OCI-LY7 (cell line): Measurements from ENCODE around the gene GNG12. TPM values are rescaled to one million over a fixed set of nuclear protein-coding genes. Genes with fewer than 3 reads are reported as not detected.

Experiments
- BruUV-seq: library from RNA; stranded (reverse); fragments of 400-500 nt; replicated peaks from 2 replicates; lab custom pipeline; 2021; lab: Mats Ljungman, UMichigan
- CTCF ChIA-PET: fragments of 300-600 bp; sonication (Branson Sonifier 250); formaldehyde crosslinking; loops from one replicate; lab custom pipeline; 2022; ENCODE audit warnings: antibody characterized with exemption; ENCODE audit not compliant: unreplicated experiment; lab: Charles Lee
- POLR2A ChIA-PET: fragments of 300-600 bp; sonication (Branson Sonifier 250); formaldehyde crosslinking; loops from one replicate; lab custom pipeline; 2022; ENCODE audit warnings: antibody characterized with exemption; lab: Charles Lee
- DNase-seq: peaks from one replicate; pipeline ENCODE4 v3.0.0-alpha.2; 2015; ENCODE audit warnings: low spot score
- H2AFZ ChIP-seq: fragments of 200-600 bp; sonication (generic), shearing (Covaris generic); 2 replicates; pipeline ENCODE4 v1.6.1; 2014; ENCODE audit warnings: mild to moderate bottlenecking, antibody characterized with exemption, low read length, moderate library complexity
- H3K27ac ChIP-seq: fragments of 200-600 bp; sonication (generic); 2 replicates; pipeline ENCODE4 v1.5.1; 2014; ENCODE audit warnings: mixed run types, low read depth, mild to moderate bottlenecking, moderate library complexity, low read length, inconsistent platforms; ENCODE audit not compliant: poor library complexity, severe bottlenecking
- H3K36me3 ChIP-seq: fragments of 200-600 bp; sonication (generic); 2 replicates; pipeline ENCODE4 v1.6.1; 2014; ENCODE audit warnings: mild to moderate bottlenecking, antibody characterized with exemption, low read length, moderate library complexity, mixed read lengths; ENCODE audit not compliant: insufficient read depth
- H3K4me1 ChIP-seq: fragments of 200-600 bp; sonication (generic); 2 replicates; pipeline ENCODE4 v1.5.1; 2014; ENCODE audit warnings: mild to moderate bottlenecking, low read length; ENCODE audit not compliant: insufficient read depth, poor library complexity, severe bottlenecking
- H3K4me2 ChIP-seq: fragments of 200-600 bp; sonication (generic); 2 replicates; pipeline ENCODE4 v1.6.1; 2014; ENCODE audit warnings: mild to moderate bottlenecking, low read length
- H3K4me3 ChIP-seq: fragments of 200-600 bp; sonication (generic); 2 replicates; pipeline ENCODE4 v1.5.1; 2014; ENCODE audit warnings: mild to moderate bottlenecking, low read depth, low read length; ENCODE audit not compliant: poor library complexity, severe bottlenecking
- H3K79me2 ChIP-seq: fragments of 200-600 bp; sonication (generic); 2 replicates; pipeline ENCODE4 v1.6.1; 2016; ENCODE audit warnings: low read depth, mild to moderate bottlenecking, low read length, moderate library complexity, mixed read lengths; ENCODE audit not compliant: insufficient read depth
- H3K9me2 ChIP-seq: fragments of 200-600 bp; sonication (generic); 2 replicates; pipeline ENCODE4 v1.6.1; 2016; ENCODE audit warnings: mild to moderate bottlenecking, low read length, mixed read lengths; ENCODE audit not compliant: insufficient read depth
- H3K9me3 ChIP-seq: fragments of 200-600 bp; sonication (generic); 2 replicates; pipeline ENCODE4 v1.6.1; 2014; ENCODE audit warnings: mild to moderate bottlenecking, mixed run types, low read length, mixed read lengths
- H4K20me1 ChIP-seq: fragments of 200-600 bp; sonication (generic); 2 replicates; pipeline ENCODE4 v1.6.1; 2014; ENCODE audit warnings: mild to moderate bottlenecking, antibody characterized with exemption, low read length, moderate library complexity, mixed read lengths; ENCODE audit not compliant: insufficient read depth
- EZH2phosphoT487 ChIP-seq: fragments of 200-600 bp; sonication (generic); IDR thresholded peaks from 2 replicates; pipeline ENCODE4 v1.6.1; 2018; ENCODE audit warnings: low read depth, borderline replicate concordance, mild to moderate bottlenecking, mixed run types, antibody characterized with exemption, low read length, moderate library complexity, mixed read lengths
- intact Hi-C: fragments of 100-400 bp; cut with micrococcal nuclease; formaldehyde crosslinking; loops from one replicate; pipeline ENCODE4 v1.10.0; 2022; ENCODE audit not compliant: unreplicated experiment
- total RNA-seq, 2 experiments: library from RNA; depleted of rRNA in 1 of 2; stranded (reverse); fragments of >200 nt in 1 of 2; shearing (Covaris generic) in 1 of 2; gene quantifications; 2 replicates each; pipeline ENCODE4 v1.2.3, GENCODE V29; 2014 to 2022
- TF ChIP-seq, protein P1 (sequence below): fragments of 200-600 bp; sonication (generic); conservative IDR thresholded peaks from 2 replicates; pipeline ENCODE4 v1.5.1; 2014; ENCODE audit warnings: mild to moderate bottlenecking, antibody characterized with exemption, low read length, moderate library complexity, mixed read lengths

GNG12 gene
- total RNA-seq, 2 experiments from 2014 or later: 0.10 TPM; not detected in 1

DNA sequence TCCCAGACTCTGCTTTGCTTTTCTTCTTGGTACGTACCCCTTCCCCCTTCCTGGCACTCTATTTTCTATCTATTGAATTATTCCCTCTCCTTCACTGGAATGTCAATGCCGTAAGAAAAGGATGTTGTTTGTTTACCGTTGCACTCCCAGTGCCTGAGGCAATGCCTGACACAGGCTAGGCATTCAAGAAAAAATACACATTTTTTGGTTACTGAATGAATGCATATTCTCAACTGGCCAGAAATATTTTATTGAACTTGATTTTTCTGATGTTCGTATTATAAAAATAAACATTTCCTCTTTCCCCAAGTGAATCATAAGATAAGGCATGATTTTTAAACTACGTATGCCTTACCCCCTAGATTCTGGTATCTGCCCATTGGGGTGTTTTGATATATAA is 41.2 kb downstream of the GNG12 start:
- no peaks in the 10 kb centered on the region for H3K9me3 ChIP-seq
- intact Hi-C loops: no loop called here
- CTCF ChIA-PET: no interaction called here
- no peak overlapping the region for H2AFZ ChIP-seq
- no peak overlapping the region for H3K4me3 ChIP-seq
- no peaks in the 10 kb centered on the region for H3K4me1 ChIP-seq
- no peaks in the 10 kb centered on the region for H4K20me1 ChIP-seq
- BruUV-seq: no TSS peak
- H3K27ac ChIP-seq: no peak overlapping the region
- POLR2A ChIA-PET: no interaction called here
- no peaks in the 10 kb centered on the region for H3K79me2 ChIP-seq
- no peak for TF ChIP-seq EZH2phosphoT487
- TF ChIP-seq, protein P1, sequence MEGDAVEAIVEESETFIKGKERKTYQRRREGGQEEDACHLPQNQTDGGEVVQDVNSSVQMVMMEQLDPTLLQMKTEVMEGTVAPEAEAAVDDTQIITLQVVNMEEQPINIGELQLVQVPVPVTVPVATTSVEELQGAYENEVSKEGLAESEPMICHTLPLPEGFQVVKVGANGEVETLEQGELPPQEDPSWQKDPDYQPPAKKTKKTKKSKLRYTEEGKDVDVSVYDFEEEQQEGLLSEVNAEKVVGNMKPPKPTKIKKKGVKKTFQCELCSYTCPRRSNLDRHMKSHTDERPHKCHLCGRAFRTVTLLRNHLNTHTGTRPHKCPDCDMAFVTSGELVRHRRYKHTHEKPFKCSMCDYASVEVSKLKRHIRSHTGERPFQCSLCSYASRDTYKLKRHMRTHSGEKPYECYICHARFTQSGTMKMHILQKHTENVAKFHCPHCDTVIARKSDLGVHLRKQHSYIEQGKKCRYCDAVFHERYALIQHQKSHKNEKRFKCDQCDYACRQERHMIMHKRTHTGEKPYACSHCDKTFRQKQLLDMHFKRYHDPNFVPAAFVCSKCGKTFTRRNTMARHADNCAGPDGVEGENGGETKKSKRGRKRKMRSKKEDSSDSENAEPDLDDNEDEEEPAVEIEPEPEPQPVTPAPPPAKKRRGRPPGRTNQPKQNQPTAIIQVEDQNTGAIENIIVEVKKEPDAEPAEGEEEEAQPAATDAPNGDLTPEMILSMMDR: no peak
- no peak for DNase-seq
- no peaks in the 10 kb centered on the region for H3K36me3 ChIP-seq
- H3K9me2 ChIP-seq: no peaks in the 10 kb centered on the region
- H3K4me2 ChIP-seq: no peak overlapping the region

GRCh38 chr1:67791686-67792085 is 41.6 kb downstream of the GNG12 start:
- Histone ChIP-seq H3K9me2 (no peaks in the 10 kb centered on the region), H3K4me1 (no peaks in the 10 kb centered on the region), H4K20me1 (no peaks in the 10 kb centered on the region), H2AFZ (no peak overlapping the region), H3K4me3 (no peak overlapping the region), H3K9me3 (no peaks in the 10 kb centered on the region), H3K27ac (no peak overlapping the region), H3K79me2 (no peaks in the 10 kb centered on the region), H3K4me2 (no peak overlapping the region), H3K36me3 (no peaks in the 10 kb centered on the region)
- TF ChIP-seq, protein P1: no peak
- no peak for TF ChIP-seq EZH2phosphoT487
- no TSS peak for BruUV-seq
- POLR2A ChIA-PET: no interaction called here
- intact Hi-C loops: no loop called here
- CTCF ChIA-PET: no interaction called here
- no peak for DNase-seq

GRCh38 chr1:67791261-67791660 is 42.0 kb downstream of the GNG12 start:
- no peaks in the 10 kb centered on the region for H3K36me3 ChIP-seq
- CTCF ChIA-PET: no interaction called here
- TF ChIP-seq, protein P1: no peak
- no peak for TF ChIP-seq EZH2phosphoT487
- H3K27ac ChIP-seq: no peak overlapping the region
- H4K20me1 ChIP-seq: no peaks in the 10 kb centered on the region
- no peaks in the 10 kb centered on the region for H3K79me2 ChIP-seq
- no peaks in the 10 kb centered on the region for H3K9me3 ChIP-seq
- H3K9me2 ChIP-seq: no peaks in the 10 kb centered on the region
- POLR2A ChIA-PET: no interaction called here
- H2AFZ ChIP-seq: no peak overlapping the region
- BruUV-seq: no TSS peak
- intact Hi-C loops: no loop called here
- no peak overlapping the region for H3K4me2 ChIP-seq
- no peaks in the 10 kb centered on the region for H3K4me1 ChIP-seq
- no peak overlapping the region for H3K4me3 ChIP-seq
- no peak for DNase-seq
